Gastroesophageal sphincter (tissue), 3 donors: Measurements from ENCODE around the gene SMARCAD1.

Source experiments
- CTCF ChIP-seq, 4 experiments: fragments of 200-600 bp in 2 of 4; fragments of 450-650 bp in 2 of 4; sonication (generic) in 1 of 4; IDR thresholded peaks; one replicate each; pipeline ENCODE4 v1.5.1; 2017 to 2019; ENCODE audit warnings: antibody characterized with exemption in 4 of 4, mild to moderate bottlenecking in 2 of 4, moderate library complexity in 2 of 4
- EP300 ChIP-seq: sonication (generic); formaldehyde crosslinking; IDR thresholded peaks from one replicate; pipeline ENCODE4 v1.6.1; 2017; ENCODE audit warnings: antibody characterized with exemption, mild to moderate bottlenecking
- POLR2A ChIP-seq, 2 donors: fragments of 450-650 bp; IDR thresholded peaks; one replicate each; pipeline ENCODE4 v1.6.1; 2017; ENCODE audit warnings: antibody characterized with exemption in 2 of 2, mild to moderate bottlenecking in 2 of 2, moderate library complexity in 1 of 2
- POLR2AphosphoS5 ChIP-seq: sonication (generic); formaldehyde crosslinking; IDR thresholded peaks from one replicate; pipeline ENCODE4 v1.6.1; 2017; ENCODE audit warnings: antibody characterized with exemption

GRCh38 chr4:94277534-94277933 lies 69.9 kb downstream of the SMARCAD1 start:
- TF ChIP-seq CTCF (IDR thresholded peaks at IDR 0.05) (no peak), POLR2AphosphoS5 (no peak), EP300 (no peak), POLR2A (IDR thresholded peaks at IDR 0.05) (no peak)
